Measurements from ENCODE around the gene RHOF. TPM values are rescaled to one million over a fixed set of nuclear protein-coding genes. Genes with fewer than 3 reads are reported as not detected.

RHOF gene
- total RNA-seq, 1 experiment from 2014 or later = 71.8 TPM

- peaks cover 3% of the 10 kb centered on the region for H3K36me3 ChIP-seq (ENCODE audit: control insufficient read depth, insufficient read depth, low read length)
- no peak for TF ChIP-seq POLR2AphosphoS5 (IDR thresholded peaks at IDR 0.05; ENCODE audit: low read depth, low read length)
- TF ChIP-seq TCF7L2 (IDR thresholded peaks at IDR 0.05; ENCODE audit: low read depth, low read length) = no peak
- no peak for TF ChIP-seq REST (IDR thresholded peaks at IDR 0.05; ENCODE audit: insufficient read depth in 1 of 2, low read depth in 2 of 2, low read length in 1 of 2)
- no peak for TF ChIP-seq CTCF (IDR thresholded peaks at IDR 0.05)
- TF ChIP-seq SIN3A (IDR thresholded peaks at IDR 0.05; ENCODE audit: borderline replicate concordance, insufficient read depth, low read depth, low read length) = no peak
- intact Hi-C loops (cut with micrococcal nuclease; ENCODE audit: unreplicated experiment) = no loop called here
- no peaks in the 10 kb centered on the region for H3K4me1 ChIP-seq (ENCODE audit: control insufficient read depth, insufficient read depth, low read length)
- peak; percentile 54; the same call in 1 of the 2 replicates for ATAC-seq
- H3K9me3 ChIP-seq (ENCODE audit: control insufficient read depth, insufficient read depth, low read depth, low read length) = no peaks in the 10 kb centered on the region
- CTCF ChIA-PET = no interaction called here
- no peak for DNase-seq (ENCODE audit: low read depth, low spot score)
- H3K4me3 ChIP-seq (ENCODE audit: low read depth in 2 of 2, low read length in 2 of 2) = no peak overlapping the region
- POLR2A ChIA-PET = interaction anchor here (0.6 kb wide), 1 partner anchor 41 kb away, joined by 3 read pairs; no protein-coding TSS in a partner anchor
- in situ Hi-C loops (cut with HindIII; ENCODE audit: low pct_unique_long_range_greater_than_20kb, low sequenced_read_pairs) = no loop called here
- H3K27ac ChIP-seq (ENCODE audit: low read length) = no peak overlapping the region
- no TSS peak for BruUV-seq (replicated peaks)
- no peaks in the 10 kb centered on the region for H3K27me3 ChIP-seq (ENCODE audit: control insufficient read depth, insufficient read depth, low read length)
Measured at GRCh38 chr12:121829250-121829918, 35.9 kb upstream of the RHOF start.

GRCh38 chr12:121828826-121829225 is 35.3 kb upstream of the RHOF start:
- in situ Hi-C loops (cut with HindIII; ENCODE audit: low pct_unique_long_range_greater_than_20kb, low sequenced_read_pairs) (no loop called here), intact Hi-C loops (cut with micrococcal nuclease; ENCODE audit: unreplicated experiment) (no loop called here)
- Histone ChIP-seq H3K4me3 (ENCODE audit: low read depth in 2 of 2, low read length in 2 of 2) (no peak overlapping the region), H3K27ac (ENCODE audit: low read length) (no peak overlapping the region), H3K36me3 (ENCODE audit: control insufficient read depth, insufficient read depth, low read length) (peaks cover 3% of the 10 kb centered on the region), H3K9me3 (ENCODE audit: control insufficient read depth, insufficient read depth, low read depth, low read length) (no peaks in the 10 kb centered on the region), H3K4me1 (ENCODE audit: control insufficient read depth, insufficient read depth, low read length) (no peaks in the 10 kb centered on the region), H3K27me3 (ENCODE audit: control insufficient read depth, insufficient read depth, low read length) (no peaks in the 10 kb centered on the region)
- ATAC-seq (no peak), DNase-seq (ENCODE audit: low read depth, low spot score) (no peak)
- CTCF ChIA-PET = no interaction called here
- POLR2A ChIA-PET = no interaction called here
- BruUV-seq (replicated peaks) = no TSS peak
- TF ChIP-seq REST (IDR thresholded peaks at IDR 0.05; ENCODE audit: insufficient read depth in 1 of 2, low read depth in 2 of 2, low read length in 1 of 2) (no peak), POLR2AphosphoS5 (IDR thresholded peaks at IDR 0.05; ENCODE audit: low read depth, low read length) (no peak), SIN3A (IDR thresholded peaks at IDR 0.05; ENCODE audit: borderline replicate concordance, insufficient read depth, low read depth, low read length) (no peak)
